Measurements from ENCODE around the gene HSD11B2.

Gene HSD11B2

GRCh38 chr16:67437513-67437912, 6.6 kb downstream of the HSD11B2 start:
- TF ChIP-seq, protein P1, sequence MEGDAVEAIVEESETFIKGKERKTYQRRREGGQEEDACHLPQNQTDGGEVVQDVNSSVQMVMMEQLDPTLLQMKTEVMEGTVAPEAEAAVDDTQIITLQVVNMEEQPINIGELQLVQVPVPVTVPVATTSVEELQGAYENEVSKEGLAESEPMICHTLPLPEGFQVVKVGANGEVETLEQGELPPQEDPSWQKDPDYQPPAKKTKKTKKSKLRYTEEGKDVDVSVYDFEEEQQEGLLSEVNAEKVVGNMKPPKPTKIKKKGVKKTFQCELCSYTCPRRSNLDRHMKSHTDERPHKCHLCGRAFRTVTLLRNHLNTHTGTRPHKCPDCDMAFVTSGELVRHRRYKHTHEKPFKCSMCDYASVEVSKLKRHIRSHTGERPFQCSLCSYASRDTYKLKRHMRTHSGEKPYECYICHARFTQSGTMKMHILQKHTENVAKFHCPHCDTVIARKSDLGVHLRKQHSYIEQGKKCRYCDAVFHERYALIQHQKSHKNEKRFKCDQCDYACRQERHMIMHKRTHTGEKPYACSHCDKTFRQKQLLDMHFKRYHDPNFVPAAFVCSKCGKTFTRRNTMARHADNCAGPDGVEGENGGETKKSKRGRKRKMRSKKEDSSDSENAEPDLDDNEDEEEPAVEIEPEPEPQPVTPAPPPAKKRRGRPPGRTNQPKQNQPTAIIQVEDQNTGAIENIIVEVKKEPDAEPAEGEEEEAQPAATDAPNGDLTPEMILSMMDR (IDR thresholded peaks at IDR 0.05), result no peak

DNA sequence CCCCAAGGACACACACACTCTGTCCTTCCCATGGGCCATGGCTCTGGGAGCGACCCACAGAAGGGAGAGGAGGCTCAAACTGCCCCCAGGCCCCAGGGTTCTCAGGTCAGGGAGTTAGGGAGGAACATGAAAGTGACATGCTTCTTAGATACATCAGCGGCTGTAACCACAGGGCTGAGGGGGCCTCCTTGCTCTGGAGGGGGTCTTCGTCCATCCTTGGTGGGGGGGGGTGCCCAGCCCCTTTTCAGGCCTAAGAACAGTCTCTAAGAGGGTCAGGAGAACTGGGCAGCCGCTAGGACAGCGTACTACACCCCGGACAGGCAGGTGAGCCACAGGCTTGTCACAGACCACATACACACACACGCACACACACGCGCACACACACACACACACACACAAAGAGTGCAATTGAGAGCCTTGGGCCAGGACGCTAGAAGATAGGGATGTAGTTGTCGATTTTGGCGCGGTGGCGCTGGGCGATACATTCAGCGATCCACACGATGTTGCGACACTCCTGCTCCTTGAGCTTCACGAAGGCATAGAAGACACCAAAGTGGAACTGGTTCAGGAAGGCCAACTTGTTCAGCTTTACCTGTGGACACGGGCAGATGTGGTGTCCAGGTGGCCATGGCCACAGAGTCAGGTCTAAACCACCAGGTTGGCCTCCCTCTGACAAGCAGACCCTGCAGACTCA, 7.3 kb downstream of the HSD11B2 start:
- TF ChIP-seq, protein P1 (IDR thresholded peaks at IDR 0.05), result no peak

- TF ChIP-seq, protein P1 (IDR thresholded peaks at IDR 0.05), result no peak
Measured at GRCh38 chr16:67438824-67439393, 8.0 kb downstream of the HSD11B2 start.

GRCh38 chr16:67441271-67441753, 10.4 kb downstream of the HSD11B2 start:
- TF ChIP-seq, protein P1 (IDR thresholded peaks at IDR 0.05), result no peak

DNA sequence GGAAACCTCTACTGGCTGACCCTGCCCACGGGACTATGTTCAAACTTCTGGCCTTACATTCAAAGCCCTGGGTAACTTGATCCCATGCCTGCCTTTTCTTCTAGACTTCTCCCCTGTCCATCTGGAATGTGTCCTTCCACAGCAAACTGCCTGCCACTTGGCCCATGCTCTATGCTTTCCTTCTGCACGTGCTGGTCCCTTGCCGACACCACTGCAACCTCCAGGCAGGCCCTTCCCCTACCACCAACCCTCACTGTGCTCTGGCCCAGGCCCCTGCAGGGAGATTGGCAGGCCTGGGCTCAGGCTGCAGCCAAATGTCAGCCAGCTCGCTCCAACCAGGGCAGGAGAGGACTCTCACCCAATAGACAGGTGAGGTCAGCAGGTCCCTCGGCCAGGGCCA, 11.0 kb downstream of the HSD11B2 start:
- TF ChIP-seq, protein P1 (IDR thresholded peaks at IDR 0.05), result no peak

DNA sequence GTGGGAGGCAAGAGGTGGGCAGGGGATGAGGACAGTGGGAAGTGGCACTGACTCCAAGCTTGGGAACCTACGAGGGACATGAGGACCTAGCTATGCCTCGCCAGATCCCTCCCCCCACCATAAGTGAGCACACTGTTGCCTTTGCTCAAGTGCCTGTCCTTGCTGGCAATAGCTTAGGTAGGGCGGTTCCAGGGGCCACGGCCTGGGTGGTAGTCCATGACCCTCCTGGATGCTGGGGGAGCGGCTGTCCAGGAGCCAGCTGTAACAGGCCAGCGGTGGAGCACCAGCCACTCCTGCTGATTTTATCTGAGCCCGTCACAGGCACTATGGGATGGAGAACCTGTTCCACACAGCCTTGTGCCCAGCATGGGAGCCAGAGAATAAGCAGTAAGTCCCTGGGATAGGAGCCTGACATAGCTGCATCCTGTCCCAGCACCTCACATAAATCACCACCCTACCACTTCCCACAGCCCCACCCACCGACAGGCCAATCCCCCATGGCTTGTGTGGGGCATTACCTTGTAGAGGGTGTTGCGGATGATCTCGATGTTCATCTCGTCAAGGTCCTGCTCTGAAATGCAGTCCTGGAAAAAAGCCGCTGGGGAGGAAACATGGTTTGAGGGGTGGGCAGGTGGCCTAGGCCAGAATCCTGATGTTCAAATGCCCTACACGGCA, 11.8 kb downstream of the HSD11B2 start:
- TF ChIP-seq, protein P1 (IDR thresholded peaks at IDR 0.05), result no peak

DNA sequence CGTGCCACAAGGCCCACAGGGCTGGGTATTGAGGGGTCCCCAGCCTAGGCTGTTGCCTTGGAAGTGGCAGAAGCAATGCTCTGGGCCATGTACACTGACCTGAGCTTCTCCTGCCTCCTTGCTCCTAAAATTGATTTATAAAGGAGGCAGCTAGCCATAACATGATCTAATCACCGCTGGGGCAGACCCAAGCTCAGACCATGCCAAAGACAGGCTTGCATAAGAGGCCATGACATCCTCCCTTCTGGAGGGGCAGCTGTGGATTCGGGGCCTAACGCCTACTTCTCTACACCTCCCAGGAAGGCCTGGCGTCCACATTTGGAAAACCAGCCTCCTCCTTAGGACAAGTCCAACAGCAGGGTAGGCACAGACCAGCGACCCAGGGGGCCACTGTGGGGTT, 12.3 kb downstream of the HSD11B2 start:
- TF ChIP-seq, protein P1 (IDR thresholded peaks at IDR 0.05), result no peak
